ENCODE results near the gene PSMC6. TPM values are rescaled to one million over a fixed set of nuclear protein-coding genes. Genes with fewer than 3 reads are reported as not detected.

Gene PSMC6
- total and polyA plus RNA-seq, 2 of the 13 experiments (the other 11 are each of a cell fraction or from before 2014, with no cell fraction given), result 90.0 to 210 TPM

- TF ChIP-seq PRDM15 (CRISPR knock-in tag; IDR thresholded peaks at IDR 0.05) (no peak), NCOA5 (CRISPR knock-in tag; IDR thresholded peaks at IDR 0.05) (no peak), RERE (CRISPR knock-in tag; IDR thresholded peaks at IDR 0.05; ENCODE audit: low read depth) (no peak), NFE2L1 (CRISPR knock-in tag; IDR thresholded peaks at IDR 0.05; ENCODE audit: borderline replicate concordance) (no peak), FOXP1 (IDR thresholded peaks at IDR 0.05) (no peak), FOXP1 (CRISPR knock-in tag; IDR thresholded peaks at IDR 0.05) (no peak), HMG20B (CRISPR knock-in tag; conservative IDR thresholded peaks at IDR 0.05) (no peak), MTF2 (CRISPR knock-in tag; IDR thresholded peaks at IDR 0.05; ENCODE audit: borderline replicate concordance) (no peak), SRY (CRISPR knock-in tag; IDR thresholded peaks at IDR 0.05) (peak; percentile 81; the same call in 1 of the 2 replicates), ZNF691 (CRISPR knock-in tag; IDR thresholded peaks at IDR 0.05; ENCODE audit: borderline replicate concordance, low read depth) (no peak; the same call in 1 of the 2 replicates), ZNF512B (CRISPR knock-in tag; IDR thresholded peaks at IDR 0.05; ENCODE audit: borderline replicate concordance) (no peak), KAT8 (CRISPR knock-in tag; IDR thresholded peaks at IDR 0.05) (no peak), ZNF567 (CRISPR knock-in tag; IDR thresholded peaks at IDR 0.05; ENCODE audit: borderline replicate concordance) (no peak), NFYB (CRISPR knock-in tag; IDR thresholded peaks at IDR 0.05) (no peak), ZBTB34 (CRISPR knock-in tag; IDR thresholded peaks at IDR 0.05) (no peak)
These were observed 12.1 kb upstream of the PSMC6 start (continued) for GRCh38 chr14:52694761-52695480.

Data from HepG2 (cell line).